ENCODE measurements around the gene RNASE7.

RNASE7 gene

DNA sequence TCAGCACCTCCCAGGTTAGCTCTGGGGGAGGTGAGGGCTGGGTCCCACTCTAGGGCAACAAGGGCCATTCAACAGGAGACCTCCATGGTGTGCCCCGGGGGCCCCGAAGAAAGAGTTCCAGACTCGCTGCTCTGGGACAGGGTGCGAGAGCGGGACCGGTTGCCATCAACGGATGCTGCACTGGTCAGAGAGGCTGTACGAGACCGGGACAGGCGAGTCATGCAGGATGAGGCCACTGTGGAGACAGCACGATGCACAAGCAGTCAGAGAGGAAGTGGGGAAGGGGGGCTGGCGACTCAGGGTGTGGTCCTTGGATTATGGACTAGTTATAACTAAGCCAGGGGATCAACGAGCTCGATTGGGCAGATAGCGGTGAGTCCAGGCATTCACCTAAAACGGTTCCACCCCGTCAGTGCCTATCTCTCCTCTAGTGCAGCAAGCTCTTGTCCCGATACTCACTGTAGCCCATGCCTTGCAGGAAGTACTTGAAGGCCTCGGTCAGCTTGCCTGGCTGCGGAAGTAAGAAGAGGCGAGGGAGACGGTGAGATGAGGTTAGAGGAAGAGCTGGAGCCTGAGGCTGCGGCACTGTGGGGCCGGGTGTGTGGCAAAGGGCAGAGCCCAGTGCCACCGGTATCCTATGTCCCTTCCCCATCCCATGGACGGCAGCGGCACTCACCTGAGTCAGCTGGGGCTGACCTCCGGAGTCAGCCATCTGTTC, 24.5 kb upstream of the RNASE7 start:
- no peak for DNase-seq (ENCODE audit: low spot score in 2 of 2)
- Mint-ChIP-seq H3K36me3 (no peaks in the 10 kb centered on the region), H3K4me1 (peaks cover 2% of the 10 kb centered on the region), H3K4me3 (no peak overlapping the region), H3K27ac (no peak overlapping the region), H3K9me3 (no peaks in the 10 kb centered on the region)
- no peak for ATAC-seq

DNA sequence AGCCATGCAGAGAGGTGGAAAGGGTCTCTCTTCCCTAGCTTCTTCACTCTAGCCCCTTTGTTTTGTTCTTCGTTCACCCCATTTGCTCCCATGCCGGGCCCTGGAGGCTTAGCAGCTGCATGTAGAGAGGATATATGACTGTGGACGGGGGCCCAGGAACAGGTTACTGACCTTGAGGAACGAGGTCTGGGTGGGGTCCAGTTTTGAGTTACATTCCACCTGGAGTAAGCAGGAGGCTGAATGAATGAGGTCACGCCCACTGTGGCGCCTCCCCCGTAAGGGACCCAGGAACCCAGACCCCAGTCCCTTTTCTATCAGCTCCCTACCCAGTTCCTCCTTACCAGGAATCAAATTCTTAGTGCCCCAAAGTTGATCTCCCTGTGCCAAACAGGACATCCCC, 23.9 kb upstream of the RNASE7 start:
- H3K9me3 Mint-ChIP-seq: no peaks in the 10 kb centered on the region
- DNase-seq (ENCODE audit: low spot score in 2 of 2) (no peak), ATAC-seq (no peak)
- peaks cover 7% of the 10 kb centered on the region for H3K4me1 Mint-ChIP-seq
- H3K27ac Mint-ChIP-seq: no peak overlapping the region
- no peak overlapping the region for H3K4me3 Mint-ChIP-seq
- no peaks in the 10 kb centered on the region for H3K36me3 Mint-ChIP-seq

DNA sequence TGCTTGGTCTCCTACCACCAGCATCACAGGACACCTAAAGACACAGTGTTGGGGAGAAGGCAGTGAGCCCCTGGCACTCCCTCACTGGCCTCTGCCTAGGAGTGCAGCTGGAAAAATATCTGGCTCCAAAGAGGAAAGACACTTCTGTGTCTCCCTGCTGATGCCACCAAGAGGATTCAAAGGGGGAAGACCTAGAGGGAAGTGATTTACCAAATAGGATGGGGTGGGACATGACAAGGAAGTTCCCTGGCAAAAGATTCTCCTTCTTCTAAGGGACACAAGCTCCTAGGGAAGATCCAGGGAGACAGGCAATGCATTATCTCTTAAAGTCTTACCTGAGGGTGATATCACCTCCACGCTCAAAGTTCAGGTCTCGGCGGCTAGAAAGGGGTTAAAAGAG, 23.4 kb upstream of the RNASE7 start:
- DNase-seq (ENCODE audit: low spot score in 2 of 2) (no peak), ATAC-seq (no peak)
- Mint-ChIP-seq H3K4me3 (no peak overlapping the region), H3K4me1 (peaks cover 10% of the 10 kb centered on the region), H3K27ac (no peak overlapping the region), H3K36me3 (no peaks in the 10 kb centered on the region), H3K9me3 (no peaks in the 10 kb centered on the region)

DNA sequence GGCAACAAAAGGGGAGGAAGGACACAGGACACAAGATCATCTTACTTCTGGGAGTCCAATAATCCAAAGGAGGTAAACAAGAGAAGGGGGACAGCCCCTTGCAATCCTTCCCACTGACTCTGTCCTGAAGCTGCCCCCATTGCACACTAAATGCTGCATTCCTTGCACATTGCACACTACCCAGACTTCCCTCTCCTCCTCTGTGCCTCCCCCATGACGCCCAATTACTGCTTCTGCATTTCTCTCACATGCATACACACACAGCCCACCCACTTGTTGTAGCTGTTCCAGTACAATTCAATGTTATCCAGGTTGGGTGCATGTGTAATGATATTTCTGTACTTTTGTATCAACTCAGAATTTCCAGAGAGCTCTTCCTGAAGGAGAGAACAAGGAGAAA, 22.8 kb upstream of the RNASE7 start:
- ATAC-seq: no peak
- no peaks in the 10 kb centered on the region for H3K9me3 Mint-ChIP-seq
- H3K4me3 Mint-ChIP-seq: no peak overlapping the region
- no peak for DNase-seq (ENCODE audit: low spot score in 2 of 2)
- no peaks in the 10 kb centered on the region for H3K36me3 Mint-ChIP-seq
- H3K4me1 Mint-ChIP-seq: peaks cover 15% of the 10 kb centered on the region
- H3K27ac Mint-ChIP-seq: no peak overlapping the region

DNA sequence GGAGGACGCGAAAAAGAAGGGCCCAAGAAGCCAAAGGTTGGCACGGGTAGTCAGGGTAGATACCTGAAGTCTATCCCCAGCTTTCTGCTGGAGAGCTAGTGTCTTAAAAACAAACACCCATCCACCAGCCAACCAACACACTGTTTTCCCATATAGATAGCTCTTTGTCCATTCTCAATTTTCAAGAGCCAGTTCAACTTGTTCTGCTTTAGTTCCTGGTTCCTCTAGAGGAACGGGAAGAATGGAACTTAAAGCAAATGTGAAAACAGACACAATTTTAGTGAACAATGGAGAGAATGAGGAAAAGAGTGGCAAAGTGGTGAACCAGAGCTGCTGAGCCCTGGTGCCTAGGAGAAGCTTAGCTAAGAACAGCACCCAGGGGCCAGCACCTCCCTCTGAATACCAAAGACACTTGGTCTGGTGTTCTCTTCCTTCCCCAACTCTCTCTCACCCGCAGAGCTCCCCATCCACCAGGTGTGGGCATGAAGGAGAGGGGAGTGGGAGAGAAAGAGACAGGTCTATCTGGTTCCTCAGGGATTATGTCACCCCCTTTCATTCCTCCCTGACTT, 21.1 kb upstream of the RNASE7 start:
- no peak for DNase-seq (ENCODE audit: low spot score in 2 of 2)
- Mint-ChIP-seq H3K27ac (no peak overlapping the region), H3K4me3 (no peak overlapping the region), H3K4me1 (peaks cover 19% of the 10 kb centered on the region), H3K36me3 (no peaks in the 10 kb centered on the region), H3K9me3 (no peaks in the 10 kb centered on the region)
- no peak for ATAC-seq

DNA sequence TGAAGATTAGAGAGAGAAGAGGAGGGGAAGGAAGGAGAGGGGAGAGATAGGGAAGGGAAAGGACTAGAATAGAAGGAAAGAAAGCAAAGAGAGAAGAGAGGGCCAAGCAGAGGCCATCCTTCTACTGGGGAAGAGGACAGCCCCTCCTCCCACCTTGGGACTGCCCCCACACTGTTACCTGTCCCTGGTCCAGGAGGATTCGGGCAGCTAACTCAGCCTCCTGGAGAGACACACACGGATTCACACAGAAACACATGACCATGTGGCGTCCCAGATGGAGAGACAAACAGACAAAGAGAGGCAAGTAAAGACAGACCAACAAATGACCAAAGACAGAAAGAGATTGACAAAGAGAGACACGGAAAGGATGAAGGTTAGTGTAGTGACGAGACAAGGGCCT, 19.5 kb upstream of the RNASE7 start:
- H3K36me3 Mint-ChIP-seq: no peaks in the 10 kb centered on the region
- DNase-seq (ENCODE audit: low spot score in 2 of 2) (no peak), ATAC-seq (no peak)
- peaks cover 19% of the 10 kb centered on the region for H3K4me1 Mint-ChIP-seq
- H3K27ac Mint-ChIP-seq: no peak overlapping the region
- no peak overlapping the region for H3K4me3 Mint-ChIP-seq
- no peaks in the 10 kb centered on the region for H3K9me3 Mint-ChIP-seq

DNA sequence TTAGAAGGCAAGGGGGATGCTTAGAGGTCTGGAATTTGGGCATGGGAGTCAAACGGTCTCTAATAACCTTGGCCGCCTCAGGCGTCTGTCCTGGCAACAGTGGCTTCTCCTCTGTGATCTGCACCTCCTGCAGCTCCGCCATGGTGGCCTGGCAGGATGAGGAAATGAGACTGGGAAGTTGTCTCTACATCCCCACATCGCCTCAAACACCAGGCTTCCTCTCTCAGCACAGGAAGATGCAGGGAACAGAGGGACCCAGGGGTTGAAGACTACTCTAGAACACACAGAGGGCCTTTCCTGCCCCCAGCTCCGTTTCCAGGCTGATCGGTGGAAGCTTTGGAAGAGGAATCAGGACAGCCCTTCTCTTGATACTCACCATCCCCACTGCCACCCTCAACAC, 19.0 kb upstream of the RNASE7 start:
- H3K4me1 Mint-ChIP-seq: peaks cover 19% of the 10 kb centered on the region
- no peaks in the 10 kb centered on the region for H3K36me3 Mint-ChIP-seq
- ATAC-seq (no peak), DNase-seq (ENCODE audit: low spot score in 2 of 2) (no peak)
- H3K27ac Mint-ChIP-seq: no peak overlapping the region
- H3K9me3 Mint-ChIP-seq: no peaks in the 10 kb centered on the region
- H3K4me3 Mint-ChIP-seq: peak overlapping the region; percentile 75

DNA sequence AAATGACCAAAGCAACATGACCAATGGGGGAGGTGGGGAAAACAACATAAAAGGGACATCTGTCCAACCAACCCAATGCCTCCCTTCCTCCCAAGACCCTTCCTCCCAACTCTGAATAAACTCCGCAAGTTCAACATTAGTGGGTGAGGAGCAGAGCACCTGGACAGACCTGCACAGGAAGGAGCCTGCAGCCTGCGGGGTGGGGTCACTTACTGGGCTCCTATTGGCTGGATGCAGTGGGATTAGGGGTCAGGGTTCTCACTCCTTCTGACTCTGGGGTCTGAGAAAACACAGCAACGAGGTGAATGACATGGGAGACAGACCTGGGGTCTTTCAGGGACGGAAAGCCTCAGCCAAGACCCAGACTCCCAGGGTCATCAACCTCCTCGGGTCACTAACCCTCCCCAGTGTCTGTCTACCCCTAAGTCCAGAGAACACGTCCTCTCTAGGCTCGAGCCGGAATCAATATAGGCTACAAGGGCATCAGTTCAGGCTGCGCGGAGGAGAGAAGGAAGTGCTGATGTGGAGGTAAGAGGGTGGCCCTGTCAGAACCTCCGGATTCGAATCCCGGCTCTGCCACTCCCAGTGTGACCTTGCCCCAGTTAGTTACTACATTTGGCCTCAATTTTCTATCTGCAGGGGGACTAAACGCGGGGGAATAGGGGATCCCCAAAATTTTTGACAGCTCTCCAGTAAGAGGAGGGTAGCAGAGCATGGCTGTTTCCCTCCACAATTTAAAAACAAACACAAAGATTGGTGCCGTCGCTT, 18.2 kb upstream of the RNASE7 start:
- H3K27ac Mint-ChIP-seq: peak overlapping the region; percentile 46

DNA sequence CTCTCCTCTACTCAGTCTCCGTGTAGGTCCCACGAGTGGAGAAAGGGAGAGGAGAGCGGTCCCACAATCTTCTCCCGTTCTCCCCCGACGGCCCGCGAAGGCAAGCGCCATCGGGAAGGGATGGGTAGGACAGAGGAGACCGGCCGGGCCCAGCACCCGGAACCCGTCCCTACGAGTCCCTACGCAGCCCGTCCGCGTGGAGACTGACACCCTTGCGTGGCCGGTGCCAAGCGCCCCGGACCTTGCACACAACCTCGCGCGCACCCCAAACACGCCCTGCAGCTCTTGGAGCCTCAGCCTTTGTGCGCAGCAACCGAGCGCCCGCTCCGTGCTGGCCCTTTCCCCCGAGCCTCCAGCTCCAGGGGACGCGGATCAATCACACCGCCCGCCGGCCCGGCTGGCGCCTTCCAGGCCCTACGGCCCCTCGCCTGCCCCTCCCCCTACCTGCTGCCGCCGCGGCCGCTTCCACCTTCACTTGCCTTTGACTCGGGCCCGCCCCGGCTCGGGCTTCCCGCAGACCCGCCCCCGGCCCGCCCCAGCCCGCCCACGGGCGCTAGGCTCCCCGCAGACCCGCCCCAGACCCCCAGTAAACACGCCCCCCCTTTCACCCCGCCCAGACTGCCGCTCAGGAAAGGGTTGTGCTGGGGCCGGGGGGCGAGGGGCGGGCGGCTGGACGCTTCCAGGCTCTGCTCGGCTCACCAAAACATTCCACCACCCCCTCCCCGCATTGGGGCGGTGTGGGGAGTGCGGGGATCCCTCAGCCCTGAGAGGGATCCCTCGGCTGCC, 17.4 kb upstream of the RNASE7 start, which contains the start of gene NDRG2:
Gene NDRG2 (minus strand): TSS at position 477 of the 786 bp plus-strand sequence. CDS start 1,746 bp downstream, outside the sequence.
- Mint-ChIP-seq H3K4me3 (peak within 1 kb of the TSS; percentile 75), H3K27ac (peak within 1 kb of the TSS; percentile 46), H3K36me3 (no peaks in the 10 kb centered on the region), H3K4me1 (peaks cover 19% of the 10 kb centered on the region), H3K9me3 (no peaks in the 10 kb centered on the region)
- ATAC-seq: peak; percentile 82
- DNase-seq (ENCODE audit: low spot score in 2 of 2): peak; percentile 30 to 69

More for the DNA sequence above, 18.2 kb upstream of the RNASE7 start:
- DNase-seq (ENCODE audit: low spot score in 2 of 2) (no peak), ATAC-seq (no peak)
- Mint-ChIP-seq H3K4me3 (peak overlapping the region; percentile 75), H3K9me3 (no peaks in the 10 kb centered on the region), H3K4me1 (peaks cover 19% of the 10 kb centered on the region), H3K36me3 (no peaks in the 10 kb centered on the region)

DNA sequence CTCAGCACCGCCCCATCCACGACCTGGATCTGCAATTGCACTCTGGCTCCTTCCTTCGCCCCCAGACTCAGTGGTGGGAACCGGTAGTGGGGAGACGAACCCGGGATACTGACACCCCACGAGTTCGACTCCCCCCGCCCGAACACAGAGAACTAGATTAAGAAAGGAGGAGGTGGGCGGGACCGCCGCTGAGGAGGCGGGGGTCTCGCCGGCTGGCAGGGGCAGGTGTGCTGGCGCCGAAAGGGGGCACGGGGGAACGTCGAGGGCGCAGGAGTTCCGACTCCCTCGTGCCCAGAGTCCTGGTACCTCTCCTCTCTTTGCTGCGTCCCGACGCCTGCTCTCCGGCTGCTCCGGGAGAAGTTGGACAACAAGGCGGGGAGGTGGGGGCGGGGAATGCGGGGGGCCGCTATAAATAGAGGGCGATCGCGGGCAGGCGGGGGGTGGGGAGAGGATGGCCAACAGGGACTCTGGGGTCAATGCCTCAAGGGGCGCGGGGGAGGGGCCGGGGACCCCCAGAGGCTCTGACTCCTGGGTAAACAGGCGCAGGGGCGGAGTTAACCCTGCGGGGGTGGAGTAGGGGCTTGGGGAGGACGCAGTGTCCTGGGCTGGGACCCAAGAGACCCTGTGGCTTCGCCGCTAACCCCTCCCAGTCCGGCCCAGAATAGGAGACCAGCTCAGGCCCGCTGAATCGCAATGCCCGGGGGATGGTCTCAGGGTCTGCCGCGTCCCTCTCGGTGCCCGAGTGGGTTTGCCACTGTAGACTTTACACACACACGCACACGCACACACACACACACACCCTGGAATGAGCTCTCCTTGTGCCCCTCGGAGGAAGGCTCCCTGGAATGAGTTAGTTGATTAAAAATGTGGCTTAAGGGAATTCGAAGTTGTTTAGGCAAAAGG, 16.5 kb upstream of the RNASE7 start:
- no peaks in the 10 kb centered on the region for H3K9me3 Mint-ChIP-seq
- DNase-seq (ENCODE audit: low spot score in 2 of 2) (no peak), ATAC-seq (no peak)
- H3K27ac Mint-ChIP-seq: no peak overlapping the region
- peak overlapping the region; percentile 75 for H3K4me3 Mint-ChIP-seq
- no peaks in the 10 kb centered on the region for H3K36me3 Mint-ChIP-seq
- H3K4me1 Mint-ChIP-seq: peaks cover 19% of the 10 kb centered on the region

DNA sequence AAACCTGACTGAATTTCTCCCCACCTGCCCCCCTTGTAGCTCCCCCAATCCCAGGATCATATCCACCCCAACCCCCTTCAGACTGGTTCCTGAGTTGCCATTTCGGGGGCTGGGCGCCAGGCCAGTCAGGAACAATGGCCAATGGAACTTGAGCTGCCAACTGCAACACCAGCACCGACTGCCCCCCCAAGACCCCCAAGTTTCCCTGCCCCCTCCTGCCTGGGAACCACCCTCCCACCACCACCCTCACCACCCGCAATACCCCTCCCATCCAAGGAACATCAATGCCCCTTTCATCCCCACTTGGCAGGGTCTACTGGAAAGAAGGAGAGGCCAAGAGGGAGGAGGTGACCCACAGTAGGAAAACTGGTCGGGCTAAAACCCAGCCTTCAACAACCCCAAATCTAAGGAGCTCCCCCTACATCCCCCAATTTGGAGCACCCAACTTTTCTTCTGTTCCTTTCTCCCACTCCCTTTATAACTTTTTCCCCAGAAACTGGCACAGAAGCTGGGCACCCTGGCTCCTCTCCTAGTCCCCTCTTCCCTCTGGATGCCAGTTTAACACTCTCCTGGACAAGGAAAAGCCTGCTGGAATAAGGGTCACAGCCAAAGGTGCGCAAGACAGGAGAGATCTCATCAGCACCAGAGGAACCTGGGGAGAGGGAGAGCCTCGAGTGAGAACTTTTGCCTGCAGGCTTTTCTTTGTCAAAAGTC, 15.7 kb upstream of the RNASE7 start:
- Mint-ChIP-seq H3K9me3 (no peaks in the 10 kb centered on the region), H3K27ac (no peak overlapping the region), H3K4me3 (no peak overlapping the region), H3K36me3 (no peaks in the 10 kb centered on the region), H3K4me1 (peaks cover 19% of the 10 kb centered on the region)
- ATAC-seq (no peak), DNase-seq (ENCODE audit: low spot score in 2 of 2) (no peak)

DNA sequence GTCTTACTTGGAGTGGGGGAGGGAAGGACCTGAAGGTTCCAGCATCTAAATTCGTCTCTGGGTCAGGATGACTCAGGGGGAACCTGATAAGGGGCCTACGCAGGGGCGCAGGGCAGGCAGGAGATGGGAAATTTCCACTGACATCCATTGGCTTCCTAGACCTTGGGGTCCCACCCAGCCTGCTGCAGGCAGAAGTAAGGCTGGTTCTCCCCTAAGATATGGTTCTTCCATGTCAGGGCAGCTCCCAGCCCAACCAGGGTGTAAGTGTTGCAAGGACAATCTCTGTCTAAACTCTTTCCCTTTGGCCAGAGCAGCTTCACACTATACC, 15.2 kb upstream of the RNASE7 start:
- Mint-ChIP-seq H3K36me3 (no peaks in the 10 kb centered on the region), H3K4me3 (no peak overlapping the region), H3K4me1 (peaks cover 19% of the 10 kb centered on the region), H3K9me3 (no peaks in the 10 kb centered on the region), H3K27ac (no peak overlapping the region)
- no peak for DNase-seq (ENCODE audit: low spot score in 2 of 2)
- no peak for ATAC-seq

DNA sequence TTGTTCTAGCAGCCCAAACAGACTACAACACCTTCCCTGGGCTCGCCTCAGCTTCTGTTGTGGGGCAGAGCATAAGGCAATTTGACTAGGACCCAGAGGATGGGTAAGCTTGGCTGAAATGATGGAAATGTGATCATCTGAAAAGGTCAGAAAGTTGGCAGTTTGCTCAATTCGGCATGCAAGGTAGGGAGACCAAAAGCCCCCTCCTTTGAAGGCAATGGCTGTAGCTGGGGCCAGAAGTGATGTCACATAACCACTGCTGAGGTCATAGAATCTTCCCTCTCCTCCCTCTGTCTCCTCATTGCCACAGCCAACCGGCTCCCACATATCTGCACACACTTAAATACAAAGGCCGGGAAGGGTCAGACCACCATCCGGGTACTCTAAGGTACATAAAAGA, 12.2 kb upstream of the RNASE7 start, which contains the start of gene TPPP2:
Gene TPPP2 (plus strand): TSS at position 301 of the 400 bp plus-strand sequence. CDS start 365 bp downstream, outside the sequence.
- no peaks in the 10 kb centered on the region for H3K36me3 Mint-ChIP-seq
- H3K4me3 Mint-ChIP-seq: no peak within 1 kb of the TSS
- no peak for ATAC-seq
- H3K4me1 Mint-ChIP-seq: no peaks in the 10 kb centered on the region
- no peak within 1 kb of the TSS for H3K27ac Mint-ChIP-seq
- H3K9me3 Mint-ChIP-seq: no peaks in the 10 kb centered on the region
- no peak for DNase-seq (ENCODE audit: low spot score in 2 of 2)

DNA sequence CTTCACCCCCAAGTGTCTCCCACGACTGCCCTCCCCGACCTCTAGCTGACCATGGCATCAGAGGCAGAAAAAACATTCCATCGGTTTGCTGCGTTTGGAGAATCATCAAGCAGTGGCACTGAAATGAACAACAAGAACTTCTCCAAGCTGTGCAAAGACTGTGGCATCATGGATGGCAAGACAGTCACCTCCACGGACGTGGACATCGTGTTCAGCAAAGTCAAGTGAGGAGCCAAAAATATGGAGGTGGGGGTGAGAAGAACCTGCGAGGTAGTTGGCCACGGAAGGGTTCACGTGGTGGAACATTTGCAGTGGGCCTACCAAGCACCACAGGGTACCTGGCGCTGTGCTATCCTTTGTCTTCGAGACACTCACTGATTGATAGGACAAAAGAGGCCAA, 11.6 kb upstream of the RNASE7 start:
- Mint-ChIP-seq H3K27ac (no peak overlapping the region), H3K36me3 (no peaks in the 10 kb centered on the region), H3K4me3 (no peak overlapping the region), H3K9me3 (no peaks in the 10 kb centered on the region), H3K4me1 (no peaks in the 10 kb centered on the region)
- no peak for ATAC-seq
- DNase-seq (ENCODE audit: low spot score in 2 of 2): no peak
